ENCODE data around the gene CLRN3.

DNA sequence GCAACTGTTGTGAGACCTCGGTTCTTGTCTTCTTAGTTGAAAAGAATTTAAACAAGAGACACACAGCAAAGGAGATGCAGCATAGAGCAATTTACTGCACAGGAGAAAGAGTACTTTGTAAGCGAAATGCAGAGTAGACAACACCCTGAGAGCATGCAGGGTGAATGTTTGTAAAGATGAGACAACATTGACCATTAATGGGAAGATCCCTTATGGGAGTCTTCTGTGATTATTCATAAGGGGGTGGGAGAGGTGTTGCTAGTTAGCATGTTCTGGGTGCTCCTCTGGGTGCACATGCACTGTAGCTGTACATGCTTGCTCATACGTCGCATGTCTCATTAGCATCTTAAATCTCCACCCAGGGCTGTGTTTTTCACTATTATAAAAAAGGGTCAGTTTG, 62.3 kb downstream of the CLRN3 start:
- TF ChIP-seq POLR2AphosphoS5 (IDR thresholded peaks at IDR 0.05; ENCODE audit: low read depth) (no peak), EZH2 (IDR thresholded peaks at IDR 0.05; ENCODE audit: low read depth, unreplicated experiment) (no peak), EZH2phosphoT487 (IDR thresholded peaks at IDR 0.05; ENCODE audit: unreplicated experiment) (no peak), ZNF331 (CRISPR knock-in tag; IDR thresholded peaks at IDR 0.05; ENCODE audit: low read depth) (no peak), NANOG (IDR thresholded peaks at IDR 0.05; ENCODE audit: borderline replicate concordance) (no peak)
- TF ChIP-seq, protein P1, sequence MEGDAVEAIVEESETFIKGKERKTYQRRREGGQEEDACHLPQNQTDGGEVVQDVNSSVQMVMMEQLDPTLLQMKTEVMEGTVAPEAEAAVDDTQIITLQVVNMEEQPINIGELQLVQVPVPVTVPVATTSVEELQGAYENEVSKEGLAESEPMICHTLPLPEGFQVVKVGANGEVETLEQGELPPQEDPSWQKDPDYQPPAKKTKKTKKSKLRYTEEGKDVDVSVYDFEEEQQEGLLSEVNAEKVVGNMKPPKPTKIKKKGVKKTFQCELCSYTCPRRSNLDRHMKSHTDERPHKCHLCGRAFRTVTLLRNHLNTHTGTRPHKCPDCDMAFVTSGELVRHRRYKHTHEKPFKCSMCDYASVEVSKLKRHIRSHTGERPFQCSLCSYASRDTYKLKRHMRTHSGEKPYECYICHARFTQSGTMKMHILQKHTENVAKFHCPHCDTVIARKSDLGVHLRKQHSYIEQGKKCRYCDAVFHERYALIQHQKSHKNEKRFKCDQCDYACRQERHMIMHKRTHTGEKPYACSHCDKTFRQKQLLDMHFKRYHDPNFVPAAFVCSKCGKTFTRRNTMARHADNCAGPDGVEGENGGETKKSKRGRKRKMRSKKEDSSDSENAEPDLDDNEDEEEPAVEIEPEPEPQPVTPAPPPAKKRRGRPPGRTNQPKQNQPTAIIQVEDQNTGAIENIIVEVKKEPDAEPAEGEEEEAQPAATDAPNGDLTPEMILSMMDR (conservative IDR thresholded peaks at IDR 0.05; ENCODE audit: low read depth in 2 of 2), result no peak
- TF ChIP-seq, protein P2, sequence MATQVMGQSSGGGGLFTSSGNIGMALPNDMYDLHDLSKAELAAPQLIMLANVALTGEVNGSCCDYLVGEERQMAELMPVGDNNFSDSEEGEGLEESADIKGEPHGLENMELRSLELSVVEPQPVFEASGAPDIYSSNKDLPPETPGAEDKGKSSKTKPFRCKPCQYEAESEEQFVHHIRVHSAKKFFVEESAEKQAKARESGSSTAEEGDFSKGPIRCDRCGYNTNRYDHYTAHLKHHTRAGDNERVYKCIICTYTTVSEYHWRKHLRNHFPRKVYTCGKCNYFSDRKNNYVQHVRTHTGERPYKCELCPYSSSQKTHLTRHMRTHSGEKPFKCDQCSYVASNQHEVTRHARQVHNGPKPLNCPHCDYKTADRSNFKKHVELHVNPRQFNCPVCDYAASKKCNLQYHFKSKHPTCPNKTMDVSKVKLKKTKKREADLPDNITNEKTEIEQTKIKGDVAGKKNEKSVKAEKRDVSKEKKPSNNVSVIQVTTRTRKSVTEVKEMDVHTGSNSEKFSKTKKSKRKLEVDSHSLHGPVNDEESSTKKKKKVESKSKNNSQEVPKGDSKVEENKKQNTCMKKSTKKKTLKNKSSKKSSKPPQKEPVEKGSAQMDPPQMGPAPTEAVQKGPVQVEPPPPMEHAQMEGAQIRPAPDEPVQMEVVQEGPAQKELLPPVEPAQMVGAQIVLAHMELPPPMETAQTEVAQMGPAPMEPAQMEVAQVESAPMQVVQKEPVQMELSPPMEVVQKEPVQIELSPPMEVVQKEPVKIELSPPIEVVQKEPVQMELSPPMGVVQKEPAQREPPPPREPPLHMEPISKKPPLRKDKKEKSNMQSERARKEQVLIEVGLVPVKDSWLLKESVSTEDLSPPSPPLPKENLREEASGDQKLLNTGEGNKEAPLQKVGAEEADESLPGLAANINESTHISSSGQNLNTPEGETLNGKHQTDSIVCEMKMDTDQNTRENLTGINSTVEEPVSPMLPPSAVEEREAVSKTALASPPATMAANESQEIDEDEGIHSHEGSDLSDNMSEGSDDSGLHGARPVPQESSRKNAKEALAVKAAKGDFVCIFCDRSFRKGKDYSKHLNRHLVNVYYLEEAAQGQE (IDR thresholded peaks at IDR 0.05; ENCODE audit: unreplicated experiment), result no peak
- TF ChIP-seq, protein P3, sequence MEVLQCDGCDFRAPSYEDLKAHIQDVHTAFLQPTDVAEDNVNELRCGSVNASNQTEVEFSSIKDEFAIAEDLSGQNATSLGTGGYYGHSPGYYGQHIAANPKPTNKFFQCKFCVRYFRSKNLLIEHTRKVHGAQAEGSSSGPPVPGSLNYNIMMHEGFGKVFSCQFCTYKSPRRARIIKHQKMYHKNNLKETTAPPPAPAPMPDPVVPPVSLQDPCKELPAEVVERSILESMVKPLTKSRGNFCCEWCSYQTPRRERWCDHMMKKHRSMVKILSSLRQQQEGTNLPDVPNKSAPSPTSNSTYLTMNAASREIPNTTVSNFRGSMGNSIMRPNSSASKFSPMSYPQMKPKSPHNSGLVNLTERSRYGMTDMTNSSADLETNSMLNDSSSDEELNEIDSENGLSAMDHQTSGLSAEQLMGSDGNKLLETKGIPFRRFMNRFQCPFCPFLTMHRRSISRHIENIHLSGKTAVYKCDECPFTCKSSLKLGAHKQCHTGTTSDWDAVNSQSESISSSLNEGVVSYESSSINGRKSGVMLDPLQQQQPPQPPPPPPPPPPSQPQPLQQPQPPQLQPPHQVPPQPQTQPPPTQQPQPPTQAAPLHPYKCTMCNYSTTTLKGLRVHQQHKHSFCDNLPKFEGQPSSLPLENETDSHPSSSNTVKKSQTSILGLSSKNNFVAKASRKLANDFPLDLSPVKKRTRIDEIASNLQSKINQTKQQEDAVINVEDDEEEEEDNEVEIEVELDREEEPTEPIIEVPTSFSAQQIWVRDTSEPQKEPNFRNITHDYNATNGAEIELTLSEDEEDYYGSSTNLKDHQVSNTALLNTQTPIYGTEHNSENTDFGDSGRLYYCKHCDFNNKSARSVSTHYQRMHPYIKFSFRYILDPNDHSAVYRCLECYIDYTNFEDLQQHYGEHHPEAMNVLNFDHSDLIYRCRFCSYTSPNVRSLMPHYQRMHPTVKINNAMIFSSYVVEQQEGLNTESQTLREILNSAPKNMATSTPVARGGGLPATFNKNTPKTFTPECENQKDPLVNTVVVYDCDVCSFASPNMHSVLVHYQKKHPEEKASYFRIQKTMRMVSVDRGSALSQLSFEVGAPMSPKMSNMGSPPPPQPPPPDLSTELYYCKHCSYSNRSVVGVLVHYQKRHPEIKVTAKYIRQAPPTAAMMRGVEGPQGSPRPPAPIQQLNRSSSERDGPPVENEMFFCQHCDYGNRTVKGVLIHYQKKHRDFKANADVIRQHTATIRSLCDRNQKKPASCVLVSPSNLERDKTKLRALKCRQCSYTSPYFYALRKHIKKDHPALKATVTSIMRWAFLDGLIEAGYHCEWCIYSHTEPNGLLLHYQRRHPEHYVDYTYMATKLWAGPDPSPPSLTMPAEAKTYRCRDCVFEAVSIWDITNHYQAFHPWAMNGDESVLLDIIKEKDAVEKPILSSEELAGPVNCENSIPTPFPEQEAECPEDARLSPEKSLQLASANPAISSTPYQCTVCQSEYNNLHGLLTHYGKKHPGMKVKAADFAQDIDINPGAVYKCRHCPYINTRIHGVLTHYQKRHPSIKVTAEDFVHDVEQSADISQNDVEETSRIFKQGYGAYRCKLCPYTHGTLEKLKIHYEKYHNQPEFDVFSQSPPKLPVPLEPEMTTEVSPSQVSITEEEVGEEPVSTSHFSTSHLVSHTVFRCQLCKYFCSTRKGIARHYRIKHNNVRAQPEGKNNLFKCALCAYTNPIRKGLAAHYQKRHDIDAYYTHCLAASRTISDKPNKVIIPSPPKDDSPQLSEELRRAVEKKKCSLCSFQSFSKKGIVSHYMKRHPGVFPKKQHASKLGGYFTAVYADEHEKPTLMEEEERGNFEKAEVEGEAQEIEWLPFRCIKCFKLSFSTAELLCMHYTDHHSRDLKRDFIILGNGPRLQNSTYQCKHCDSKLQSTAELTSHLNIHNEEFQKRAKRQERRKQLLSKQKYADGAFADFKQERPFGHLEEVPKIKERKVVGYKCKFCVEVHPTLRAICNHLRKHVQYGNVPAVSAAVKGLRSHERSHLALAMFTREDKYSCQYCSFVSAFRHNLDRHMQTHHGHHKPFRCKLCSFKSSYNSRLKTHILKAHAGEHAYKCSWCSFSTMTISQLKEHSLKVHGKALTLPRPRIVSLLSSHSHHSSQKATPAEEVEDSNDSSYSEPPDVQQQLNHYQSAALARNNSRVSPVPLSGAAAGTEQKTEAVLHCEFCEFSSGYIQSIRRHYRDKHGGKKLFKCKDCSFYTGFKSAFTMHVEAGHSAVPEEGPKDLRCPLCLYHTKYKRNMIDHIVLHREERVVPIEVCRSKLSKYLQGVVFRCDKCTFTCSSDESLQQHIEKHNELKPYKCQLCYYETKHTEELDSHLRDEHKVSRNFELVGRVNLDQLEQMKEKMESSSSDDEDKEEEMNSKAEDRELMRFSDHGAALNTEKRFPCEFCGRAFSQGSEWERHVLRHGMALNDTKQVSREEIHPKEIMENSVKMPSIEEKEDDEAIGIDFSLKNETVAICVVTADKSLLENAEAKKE (CRISPR knock-in tag; IDR thresholded peaks at IDR 0.05), result no peak

Measured in GM23338 (cell line).